GM21717 (cell line): Measurements from ENCODE around the gene TMEM245.
"Not testable (repeated sequence)": the region's sequence is repeated elsewhere in the genome, so short reads cannot be mapped to it uniquely, and the experiment has no call there.

Experiments used
- ATAC-seq: cut with Tn5 transposase; IDR thresholded peaks from one replicate; pipeline ENCODE4 v1.9.1; 2021; ENCODE audit warnings: mild to moderate bottlenecking, moderate library complexity; ENCODE audit not compliant: unreplicated experiment

The TMEM245 gene

DNA sequence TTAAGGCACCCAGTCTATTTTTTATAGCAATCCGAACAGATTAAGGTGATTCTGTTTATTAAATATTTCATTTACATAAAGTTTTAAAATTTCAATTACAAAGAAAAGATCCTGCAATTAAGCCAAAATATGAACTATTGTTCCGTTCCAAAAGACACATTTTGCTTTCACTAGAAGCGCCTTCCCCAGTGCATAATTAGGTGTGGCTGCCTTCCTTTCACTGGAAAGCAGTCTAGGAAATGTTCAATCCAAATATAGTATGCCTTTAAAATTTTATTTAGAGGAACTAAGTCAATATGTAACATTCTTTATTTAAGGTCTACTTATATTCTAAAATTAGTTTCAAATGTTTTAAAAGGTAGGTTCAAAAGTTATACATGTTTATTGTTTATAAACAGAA, 114.1 kb downstream of the TMEM245 start:
- no peak for ATAC-seq

DNA sequence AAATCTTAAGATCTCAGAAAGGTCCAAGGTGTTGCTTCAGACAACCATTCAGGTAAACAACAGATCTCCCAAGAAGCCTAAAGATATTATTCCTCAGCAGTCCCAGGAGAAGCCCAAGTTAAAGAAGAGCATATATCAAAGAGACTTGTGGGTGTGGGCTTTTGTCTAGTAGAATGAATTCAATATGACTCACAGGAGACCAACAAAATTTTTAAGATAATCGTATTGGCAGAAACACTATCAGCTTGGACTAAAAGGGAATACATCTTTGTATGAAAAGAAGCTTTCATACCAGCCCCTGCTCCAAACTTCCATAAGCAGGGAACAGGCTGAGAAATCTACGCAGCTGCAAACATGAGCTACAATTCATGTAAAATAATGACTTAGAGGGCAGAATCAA, 116.6 kb downstream of the TMEM245 start:
- ATAC-seq: no peak

DNA sequence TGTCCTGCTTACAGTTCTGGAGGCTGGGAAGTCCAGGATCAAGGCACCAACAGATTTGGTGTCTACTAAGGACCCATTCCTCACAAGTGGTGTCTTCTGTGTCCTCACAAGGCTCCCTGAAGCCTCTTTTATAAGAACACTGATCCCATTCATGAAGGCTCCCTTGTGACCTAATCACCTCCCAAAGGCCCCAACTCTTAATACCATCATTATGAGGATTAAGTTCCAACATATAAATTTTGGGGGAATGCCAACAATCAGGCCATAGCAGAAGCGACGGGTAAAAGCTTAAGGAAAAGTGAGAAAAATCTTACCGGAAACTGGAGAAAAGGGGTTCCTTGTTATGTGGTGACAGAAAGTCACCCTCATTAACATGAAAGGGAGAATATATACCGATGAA, 117.6 kb downstream of the TMEM245 start:
- no peak for ATAC-seq

DNA sequence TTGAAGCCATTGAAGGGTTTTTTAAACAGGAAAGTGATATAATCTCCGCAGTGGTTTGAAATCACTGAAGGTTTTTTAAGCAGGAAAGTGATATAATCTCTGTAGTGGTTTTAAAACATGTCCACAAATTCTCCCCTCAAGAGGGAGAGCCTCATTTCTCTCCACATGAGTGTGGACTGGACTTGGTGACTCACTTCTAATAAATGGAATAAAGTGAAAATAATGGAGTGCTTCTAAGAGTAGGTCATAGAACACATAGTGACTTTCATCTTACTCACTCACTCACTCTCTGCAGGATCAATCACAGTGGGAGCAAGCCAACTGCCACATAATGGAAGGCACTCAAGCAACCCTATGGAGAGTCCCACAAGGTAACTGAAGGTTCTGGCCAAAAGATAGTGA, 118.5 kb downstream of the TMEM245 start:
- no peak for ATAC-seq

DNA sequence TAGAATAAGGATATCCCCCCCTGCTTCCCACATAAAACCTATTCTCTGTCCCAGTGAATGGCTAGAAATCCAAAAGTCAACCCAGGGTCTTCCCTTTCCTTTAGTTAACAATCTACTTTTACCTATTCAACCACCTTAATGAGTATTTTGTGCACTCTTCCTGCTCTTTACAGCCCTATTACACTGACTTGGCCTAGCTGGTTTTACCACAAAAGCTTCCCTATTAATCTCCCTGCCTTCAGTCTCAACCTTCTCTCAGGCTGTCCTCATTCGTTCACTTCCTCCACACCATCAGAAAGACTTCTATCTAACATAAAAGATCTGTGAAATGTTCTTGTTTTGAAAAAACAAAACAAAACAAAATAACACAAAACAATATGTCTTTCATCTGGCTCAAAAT, 122.6 kb downstream of the TMEM245 start:
- no peak for ATAC-seq

DNA sequence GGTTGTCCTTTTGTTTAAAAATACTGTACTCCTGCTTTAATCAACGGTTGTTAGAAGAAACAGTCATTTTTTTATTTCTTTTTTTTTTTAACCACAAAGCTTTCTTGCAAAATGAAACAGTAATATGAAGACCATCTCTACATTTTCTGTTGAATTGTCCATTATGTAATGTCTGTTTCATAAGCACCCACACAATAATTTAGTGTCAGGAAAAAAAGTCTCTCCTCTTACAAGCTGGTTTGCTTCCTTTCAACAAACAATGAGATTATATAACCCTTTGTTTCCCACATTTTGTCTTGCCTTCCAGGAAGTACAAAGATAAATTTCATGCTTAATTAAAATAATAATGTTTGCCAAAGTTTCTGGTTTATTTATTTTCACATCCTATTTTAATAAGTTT, 123.1 kb downstream of the TMEM245 start:
- no peak for ATAC-seq

DNA sequence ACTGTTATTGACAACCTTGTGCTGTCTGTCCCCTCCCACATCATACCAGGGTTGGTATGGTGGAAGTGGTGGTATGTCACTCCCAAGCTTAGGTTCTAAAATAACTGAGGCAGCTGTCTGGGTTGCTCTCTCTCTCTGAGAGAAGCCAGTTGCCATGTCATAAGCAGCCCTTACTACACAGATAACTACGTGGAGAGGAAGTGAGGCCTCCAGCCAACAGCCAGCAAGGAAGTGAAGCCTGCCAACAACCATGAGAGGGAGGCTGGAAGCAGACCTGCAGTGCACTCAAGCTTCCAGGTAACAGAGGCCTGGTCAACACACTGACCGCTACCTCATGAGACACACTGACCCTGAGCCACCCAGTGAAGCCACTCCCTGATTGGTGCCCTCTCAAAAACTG, 125.1 kb downstream of the TMEM245 start:
- no peak for ATAC-seq

DNA sequence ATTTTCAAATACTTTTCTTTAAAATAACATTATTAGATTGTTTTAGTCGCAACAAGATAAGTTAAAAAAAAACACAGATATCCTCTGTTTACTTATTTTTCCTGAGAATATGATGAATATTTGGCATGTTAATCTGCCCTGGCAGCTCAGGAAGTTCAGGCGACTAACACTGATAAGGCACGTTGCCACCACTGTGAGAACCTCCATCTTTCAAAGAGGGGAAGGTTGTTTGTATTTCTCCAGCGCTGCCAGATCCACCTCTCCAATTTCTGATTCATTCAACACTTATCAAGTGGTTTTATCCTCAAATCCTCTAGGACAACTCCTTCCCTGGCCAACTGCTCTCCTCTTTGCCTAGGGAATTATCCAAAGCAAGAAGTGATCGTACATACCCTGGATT, 128.3 kb downstream of the TMEM245 start:
- ATAC-seq: no peak

DNA sequence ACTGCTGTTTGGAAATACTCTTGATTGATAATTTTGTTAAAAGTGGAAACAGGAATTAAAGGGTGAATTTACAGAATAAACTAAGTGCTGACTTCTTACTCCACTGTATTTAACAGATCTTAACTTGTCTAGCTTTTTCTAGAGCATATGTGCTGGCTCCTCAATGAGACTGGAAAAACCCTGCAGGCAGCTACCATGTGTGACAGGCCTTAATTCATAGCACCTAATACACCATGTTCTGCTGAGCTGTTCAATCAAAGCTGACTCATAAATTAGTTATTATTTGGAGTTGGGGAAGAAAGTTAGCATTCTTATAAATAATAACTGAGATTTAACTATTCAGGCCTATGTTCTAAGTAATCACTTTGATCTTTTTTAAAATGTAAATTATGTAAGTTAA, 135.9 kb downstream of the TMEM245 start:
- no peak for ATAC-seq

DNA sequence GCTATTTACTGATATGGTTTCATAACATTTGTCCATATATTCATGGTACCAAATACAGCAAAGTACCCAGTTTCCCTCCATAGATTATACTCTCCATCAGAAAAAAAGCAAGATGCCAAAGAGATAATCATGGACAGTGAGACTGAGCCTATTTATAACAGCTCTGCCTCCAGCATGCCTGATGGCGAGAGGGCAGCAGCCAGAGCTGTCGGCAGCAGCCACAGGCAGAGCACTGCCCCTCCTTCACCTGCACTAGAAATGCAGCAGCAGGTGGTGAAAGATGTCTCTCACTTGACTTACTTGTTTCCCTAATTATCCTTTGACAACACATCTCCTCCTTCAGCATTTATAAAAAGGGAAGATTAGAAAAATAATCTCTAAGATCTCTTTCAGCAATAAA, 138.9 kb downstream of the TMEM245 start:
- ATAC-seq: no peak

DNA sequence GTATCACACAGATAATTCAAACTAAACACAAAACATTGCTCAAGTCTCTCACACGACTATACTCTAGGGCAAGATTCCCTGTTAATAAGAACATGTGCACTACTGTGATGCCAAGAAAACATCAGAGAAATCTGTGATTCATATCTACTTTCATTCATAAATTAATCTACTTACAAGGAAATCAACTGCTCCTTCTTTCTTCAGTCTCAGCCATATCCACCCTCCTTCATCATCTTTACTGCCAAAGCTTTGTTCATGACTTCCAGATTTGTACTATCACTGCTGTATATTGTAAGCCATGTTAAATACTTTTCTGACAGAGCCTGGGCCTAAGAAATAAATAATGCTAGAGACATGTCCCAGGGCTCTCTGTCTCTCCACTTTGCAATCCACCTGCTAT, 141.5 kb downstream of the TMEM245 start:
- no peak for ATAC-seq

DNA sequence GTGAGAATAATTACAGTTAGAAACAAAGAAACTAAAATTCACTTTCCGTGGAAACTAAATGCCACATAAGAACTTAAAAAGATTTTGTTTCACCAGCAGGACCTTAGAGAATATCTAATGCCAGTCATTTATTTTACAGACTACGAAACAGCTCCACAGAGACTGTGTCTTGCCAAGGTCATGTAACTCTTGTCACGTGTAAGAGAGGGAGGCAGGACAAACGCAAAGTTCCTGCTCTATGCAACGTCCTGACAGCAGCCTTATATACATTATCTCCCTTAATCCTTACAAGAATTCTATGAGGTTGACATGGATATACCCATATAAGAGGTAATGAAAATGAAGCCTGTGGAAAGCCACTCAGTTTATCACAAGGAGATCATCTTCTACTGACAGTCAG, 145.9 kb downstream of the TMEM245 start:
- ATAC-seq: no peak

DNA sequence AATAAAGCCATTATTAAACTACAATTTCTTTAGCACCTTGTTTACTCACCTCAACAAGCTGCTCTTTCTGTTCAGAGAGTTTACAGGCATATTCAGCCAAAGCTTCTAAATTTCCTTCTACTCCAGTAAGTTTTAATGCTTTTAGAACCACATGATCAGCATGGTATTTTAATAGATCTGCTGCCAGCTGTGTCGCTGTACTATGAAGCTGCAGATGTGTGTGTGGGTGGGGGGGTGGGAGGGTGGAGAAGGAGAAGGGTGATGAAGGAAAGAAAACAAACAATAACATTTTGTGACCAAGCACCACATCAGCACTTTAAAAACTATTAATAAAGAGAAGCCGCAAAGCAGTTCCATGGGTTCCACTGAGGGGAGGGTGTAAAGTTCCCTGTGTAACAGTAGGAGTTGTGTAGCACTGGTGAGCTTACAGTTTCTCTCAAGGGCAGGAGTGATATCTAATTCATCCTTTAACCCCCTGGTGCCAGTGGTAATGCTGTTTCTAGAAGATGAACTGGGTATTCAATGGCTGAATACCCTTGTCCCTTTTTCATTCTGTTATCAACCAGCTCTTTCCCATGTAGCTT, 147.0 kb downstream of the TMEM245 start:
- ATAC-seq: no peak

DNA sequence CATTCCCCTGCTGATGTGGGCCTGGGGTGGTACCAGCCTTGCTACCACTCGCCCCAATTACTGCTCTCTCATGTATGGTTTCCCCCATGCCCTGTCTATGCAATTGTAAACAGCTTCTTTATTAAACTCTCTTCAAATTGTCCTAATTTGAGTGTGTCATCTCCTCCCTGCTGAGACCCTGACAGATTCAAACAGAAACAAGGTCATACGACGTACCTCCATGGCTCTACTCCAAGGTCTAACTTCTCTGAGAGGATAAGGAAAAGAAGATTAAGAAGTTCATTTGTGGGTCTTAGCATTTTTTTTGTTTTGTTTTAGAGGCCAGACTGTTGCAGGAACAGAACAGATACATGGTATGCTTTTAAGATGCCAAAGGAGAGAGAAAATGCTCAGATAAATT, 147.6 kb downstream of the TMEM245 start:
- ATAC-seq: no peak

DNA sequence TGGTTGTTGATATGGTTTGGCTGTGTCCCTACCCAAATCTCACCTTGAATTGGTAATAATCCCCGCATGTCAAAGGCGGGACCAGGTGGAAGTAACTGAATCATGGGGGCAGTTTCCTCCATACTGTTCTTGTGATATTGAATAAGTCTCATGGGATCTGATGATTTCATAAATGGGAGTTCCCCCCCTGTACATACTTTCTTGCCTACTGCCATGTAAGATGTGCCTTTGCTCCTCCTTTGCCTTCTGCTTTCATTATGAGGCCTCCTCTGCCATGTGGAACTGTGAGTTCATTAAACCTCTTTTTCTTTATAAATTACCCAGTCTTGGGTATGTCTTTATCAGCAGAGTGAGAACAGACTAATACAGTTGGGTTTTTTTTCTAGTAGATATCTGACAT, 148.4 kb downstream of the TMEM245 start:
- ATAC-seq: not testable (repeated sequence)

DNA sequence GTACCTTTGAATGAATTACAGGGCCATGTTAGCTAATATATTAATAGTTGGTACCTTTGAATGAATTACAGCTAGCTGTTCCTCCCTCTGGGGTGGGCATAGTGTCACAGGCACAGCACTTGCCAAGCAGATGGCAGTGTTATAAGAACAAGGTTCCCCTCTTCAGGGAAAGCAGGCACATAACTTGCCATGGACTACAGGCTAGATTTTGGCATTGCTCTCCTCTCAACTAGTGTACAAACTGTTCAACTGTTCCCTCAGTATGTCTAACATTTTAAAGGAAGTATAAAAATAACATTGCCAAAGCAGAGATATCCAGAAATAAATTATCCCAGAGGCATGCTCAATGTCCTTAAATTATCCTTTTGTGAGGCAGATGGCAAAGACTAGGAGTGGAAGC, 151.8 kb downstream of the TMEM245 start:
- no peak for ATAC-seq
